HEK293T (cell line): ENCODE results near the gene PRKAA1.

Source experiments
- ARNT ChIP-seq: fragments of 450-650 bp; IDR thresholded peaks from 2 replicates; pipeline ENCODE4 v1.6.1; 2017; ENCODE audit warnings: mild to moderate bottlenecking
- BHLHE40 ChIP-seq: fragments of 450-650 bp; IDR thresholded peaks from 2 replicates; pipeline ENCODE4 v1.6.1; 2016; ENCODE audit warnings: mild to moderate bottlenecking, moderate library complexity, borderline replicate concordance
- CTBP1 ChIP-seq: fragments of 450-650 bp; IDR thresholded peaks from 2 replicates; pipeline ENCODE4 v1.6.1; 2016; ENCODE audit warnings: borderline replicate concordance
- ELF4 ChIP-seq: fragments of 450-650 bp; IDR thresholded peaks from 2 replicates; pipeline ENCODE4 v1.6.1; 2017; ENCODE audit warnings: antibody characterized with exemption
- FOXA1 ChIP-seq: fragments of 450-650 bp; IDR thresholded peaks from 2 replicates; pipeline ENCODE4 v1.6.1; 2016; ENCODE audit warnings: mild to moderate bottlenecking
- FOXK2 ChIP-seq: fragments of 450-650 bp; IDR thresholded peaks from 2 replicates; pipeline ENCODE4 v1.6.1; 2016; ENCODE audit warnings: mild to moderate bottlenecking
- FOXM1 ChIP-seq: fragments of 450-650 bp; IDR thresholded peaks from 2 replicates; pipeline ENCODE4 v1.6.1; 2017; ENCODE audit warnings: mild to moderate bottlenecking, borderline replicate concordance
- HDGF ChIP-seq: fragments of 450-650 bp; IDR thresholded peaks from 2 replicates; pipeline ENCODE4 v1.6.1; 2017; ENCODE audit warnings: antibody characterized with exemption, borderline replicate concordance
- L3MBTL2 ChIP-seq: fragments of 450-650 bp; conservative IDR thresholded peaks from 2 replicates; pipeline ENCODE4 v1.6.1; 2016; ENCODE audit warnings: mild to moderate bottlenecking
- NFRKB ChIP-seq: fragments of 450-650 bp; IDR thresholded peaks from 2 replicates; pipeline ENCODE4 v1.6.1; 2016; ENCODE audit warnings: mild to moderate bottlenecking, moderate library complexity
- SUZ12 ChIP-seq: fragments of 450-650 bp; IDR thresholded peaks from 2 replicates; pipeline ENCODE4 v1.6.1; 2016; ENCODE audit warnings: mild to moderate bottlenecking
- ZNF384 ChIP-seq: fragments of 450-650 bp; IDR thresholded peaks from 2 replicates; pipeline ENCODE4 v1.6.1; 2016
- TF ChIP-seq, protein P1 (sequence below): fragments of 450-650 bp; IDR thresholded peaks from 2 replicates; pipeline ENCODE4 v1.6.1; 2016

DNA sequence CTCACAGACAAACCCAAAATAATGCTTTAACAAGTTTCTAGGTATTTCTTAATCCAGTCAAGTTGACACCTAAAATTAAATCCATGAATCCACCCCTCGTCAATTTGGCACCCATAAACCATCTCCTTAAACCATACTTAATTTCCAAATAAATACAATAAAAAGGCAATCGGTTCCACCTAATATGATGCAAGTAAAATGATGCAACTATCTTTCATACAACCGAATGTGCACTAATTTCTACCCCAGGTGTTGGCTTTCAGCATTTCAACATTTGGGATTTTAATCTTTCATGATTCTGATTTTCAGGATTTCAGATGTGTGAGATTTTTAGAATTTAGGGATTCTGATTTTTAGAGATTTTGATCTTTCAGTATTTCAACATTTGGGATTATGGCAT lies 17.3 kb downstream of the PRKAA1 start:
- TF ChIP-seq BHLHE40 = no peak
- TF ChIP-seq FOXK2 = no peak
- no peak for TF ChIP-seq FOXA1
- no peak for TF ChIP-seq HDGF
- TF ChIP-seq CTBP1 = no peak
- TF ChIP-seq ARNT = no peak
- no peak for TF ChIP-seq FOXM1
- TF ChIP-seq ELF4 = no peak
- no peak for TF ChIP-seq SUZ12
- TF ChIP-seq ZNF384 = no peak
- TF ChIP-seq, protein P1, sequence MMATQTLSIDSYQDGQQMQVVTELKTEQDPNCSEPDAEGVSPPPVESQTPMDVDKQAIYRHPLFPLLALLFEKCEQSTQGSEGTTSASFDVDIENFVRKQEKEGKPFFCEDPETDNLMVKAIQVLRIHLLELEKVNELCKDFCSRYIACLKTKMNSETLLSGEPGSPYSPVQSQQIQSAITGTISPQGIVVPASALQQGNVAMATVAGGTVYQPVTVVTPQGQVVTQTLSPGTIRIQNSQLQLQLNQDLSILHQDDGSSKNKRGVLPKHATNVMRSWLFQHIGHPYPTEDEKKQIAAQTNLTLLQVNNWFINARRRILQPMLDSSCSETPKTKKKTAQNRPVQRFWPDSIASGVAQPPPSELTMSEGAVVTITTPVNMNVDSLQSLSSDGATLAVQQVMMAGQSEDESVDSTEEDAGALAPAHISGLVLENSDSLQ = no peak
- no peak for TF ChIP-seq L3MBTL2
- TF ChIP-seq NFRKB = no peak
